SK-N-SH (cell line): ENCODE data around the gene DPEP1. TPM values are rescaled to one million over a fixed set of nuclear protein-coding genes. Genes with fewer than 3 reads are reported as not detected.

Experiments used
- CTCF ChIA-PET: fragments of 300-600, 350-600 bp; formaldehyde crosslinking; extraction: SDS; loops from one replicate; lab custom pipeline; 2021; lab: Yijun Ruan, JAX
- POLR2A ChIA-PET: fragments of 350-600 bp; sonication (Branson Sonifier 250); formaldehyde crosslinking; extraction: SDS; loops from one replicate; lab custom pipeline; 2020; ENCODE audit warnings: antibody characterized with exemption, inconsistent platforms; lab: Yijun Ruan, JAX
- DNase-seq: peaks from one replicate; pipeline ENCODE4 v3.0.0; 2012
- H2AFZ ChIP-seq: fragments of 200-600 bp; sonication (generic); 2 replicates; pipeline ENCODE4 v1.8.1; 2016; ENCODE audit warnings: antibody characterized with exemption, mild to moderate bottlenecking, low read depth
- H3F3A ChIP-seq: fragments of 200-600 bp; sonication (generic); replicated peaks from 2 replicates; pipeline ENCODE3; 2016; ENCODE audit warnings: antibody characterized with exemption, mild to moderate bottlenecking; ENCODE audit not compliant: insufficient read depth
- H3K27ac ChIP-seq, 2 experiments: fragments of 200-500 bp in 1 of 2; fragments of 200-600 bp in 1 of 2; sonication (Bioruptor generic) in 1 of 2; sonication (generic), shearing (Covaris generic) in 1 of 2; 2 replicates each; pipeline versions ENCODE4 v1.5.1 to v1.6.1; 2014 to 2016; ENCODE audit warnings: low read depth in 2 of 2, inconsistent platforms in 1 of 2, low read length in 1 of 2, mild to moderate bottlenecking in 1 of 2, mixed read lengths in 1 of 2
- H3K27me3 ChIP-seq: fragments of 200-600 bp; sonication (generic), shearing (Covaris generic); 2 replicates; pipeline ENCODE4 v1.6.1; 2016; ENCODE audit warnings: mixed run types; ENCODE audit not compliant: insufficient read depth
- H3K36me3 ChIP-seq, 2 experiments: fragments of 200-500 bp in 1 of 2; fragments of 200-600 bp in 1 of 2; sonication (Bioruptor generic) in 1 of 2; sonication (generic) in 1 of 2; replicated peaks in 1 of 2; 2 replicates each; pipeline versions ENCODE3 to v1.5.1; 2014 to 2016; ENCODE audit warnings: low read length in 1 of 2, mild to moderate bottlenecking in 1 of 2; ENCODE audit not compliant: insufficient read depth in 2 of 2, control insufficient read depth in 1 of 2
- H3K4me1 ChIP-seq, 2 experiments: fragments of 200-500 bp in 1 of 2; fragments of 200-600 bp in 1 of 2; sonication (Bioruptor generic) in 1 of 2; sonication (generic), shearing (Covaris generic) in 1 of 2; 2 replicates each; pipeline versions ENCODE4 v1.5.1 to v1.6.1; 2014 to 2016; ENCODE audit warnings: low read depth in 1 of 2, low read length in 1 of 2, mixed run types in 1 of 2; ENCODE audit not compliant: insufficient read depth in 2 of 2, control insufficient read depth in 1 of 2
- H3K4me2 ChIP-seq: fragments of 200-600 bp; sonication (generic), shearing (Covaris generic); 2 replicates; pipeline ENCODE4 v1.6.1; 2017; ENCODE audit warnings: mixed run types
- H3K4me3 ChIP-seq, 2 experiments: fragments of 200-500 bp in 1 of 2; fragments of 200-600 bp in 1 of 2; sonication (Bioruptor generic) in 1 of 2; sonication (generic), shearing (Covaris generic) in 1 of 2; 2 replicates each; pipeline versions ENCODE4 v1.5.1 to v1.8.1; 2014 to 2016; ENCODE audit warnings: low read depth in 2 of 2, inconsistent platforms in 1 of 2, low read length in 1 of 2, mild to moderate bottlenecking in 1 of 2, mixed read lengths in 1 of 2, moderate library complexity in 1 of 2
- H3K79me2 ChIP-seq: fragments of 200-600 bp; sonication (generic); 2 replicates; pipeline ENCODE4 v1.8.1; 2017; ENCODE audit warnings: mild to moderate bottlenecking; ENCODE audit not compliant: insufficient read depth
- H3K9ac ChIP-seq: fragments of 200-600 bp; sonication (generic); 2 replicates; pipeline ENCODE4 v1.6.1; 2017; ENCODE audit warnings: mixed run types
- H3K9me2 ChIP-seq: fragments of 200-600 bp; sonication (generic); 2 replicates; pipeline ENCODE4 v1.6.1; 2017; ENCODE audit warnings: mixed run types
- H3K9me3 ChIP-seq: fragments of 200-600 bp; sonication (generic); 2 replicates; pipeline ENCODE4 v1.6.1; 2017; ENCODE audit warnings: mixed run types, mild to moderate bottlenecking, moderate library complexity
- H4K20me1 ChIP-seq: fragments of 200-600 bp; sonication (generic); 2 replicates; pipeline ENCODE4 v1.6.1; 2017; ENCODE audit warnings: mild to moderate bottlenecking, mixed run types; ENCODE audit not compliant: insufficient read depth
- CHD2 ChIP-seq: fragments of 150-350 bp; IDR thresholded peaks from 2 replicates; pipeline ENCODE4 v1.6.1; 2018; ENCODE audit warnings: low read length; ENCODE audit not compliant: partially characterized antibody
- EZH2phosphoT487 ChIP-seq: fragments of 200-600 bp; sonication (generic); IDR thresholded peaks from 2 replicates; pipeline ENCODE4 v1.6.1; 2017; ENCODE audit warnings: low read depth, mixed run types, mild to moderate bottlenecking, antibody characterized with exemption, moderate library complexity, borderline replicate concordance
- FOSL2 ChIP-seq: IDR thresholded peaks from 2 replicates; pipeline ENCODE4 v1.4.0; 2012; ENCODE audit warnings: low read depth, mild to moderate bottlenecking, moderate library complexity, borderline replicate concordance
- GATA2 ChIP-seq: sonication (generic); formaldehyde crosslinking; IDR thresholded peaks from 2 replicates; pipeline ENCODE4 v1.5.0; 2020; ENCODE audit warnings: mild to moderate bottlenecking, missing genetic modification reagents
- NFIC ChIP-seq: IDR thresholded peaks from 2 replicates; pipeline ENCODE4 v1.4.0; 2012; ENCODE audit warnings: borderline replicate concordance
- POLR2AphosphoS5 ChIP-seq: IDR thresholded peaks from 2 replicates; pipeline ENCODE4 v1.6.1; 2012; ENCODE audit warnings: low read depth, low read length
- RAD21 ChIP-seq: IDR thresholded peaks from 2 replicates; pipeline ENCODE4 v1.6.1; 2012; ENCODE audit warnings: mild to moderate bottlenecking, low read length
- RCOR1 ChIP-seq: fragments of 150-350 bp; IDR thresholded peaks from 2 replicates; pipeline ENCODE4 v1.6.1; 2017; ENCODE audit warnings: antibody characterized with exemption, low read length
- RFX5 ChIP-seq: IDR thresholded peaks from 2 replicates; pipeline ENCODE4 v1.6.1; 2012; ENCODE audit warnings: mild to moderate bottlenecking, improper control_type of control experiment, low read length
- RXRA ChIP-seq: IDR thresholded peaks from 2 replicates; pipeline ENCODE4 v1.4.0; 2012; ENCODE audit warnings: low read depth, mild to moderate bottlenecking, borderline replicate concordance
- SIN3A ChIP-seq: IDR thresholded peaks from 2 replicates; pipeline ENCODE4 v1.6.1; 2012; ENCODE audit warnings: low read depth, mild to moderate bottlenecking, low read length, moderate library complexity, borderline replicate concordance
- SMC3 ChIP-seq: IDR thresholded peaks from 2 replicates; pipeline ENCODE4 v1.6.1; 2012; ENCODE audit warnings: low read depth, low read length, improper control_type of control experiment
- TAF1 ChIP-seq: IDR thresholded peaks from 2 replicates; pipeline ENCODE4 v1.6.1; 2012; ENCODE audit warnings: low read depth, mild to moderate bottlenecking, low read length, moderate library complexity, borderline replicate concordance
- TCF12 ChIP-seq: IDR thresholded peaks from 2 replicates; pipeline ENCODE4 v1.4.0; 2012
- TEAD4 ChIP-seq: IDR thresholded peaks from 2 replicates; pipeline ENCODE4 v1.4.0; 2012; ENCODE audit warnings: mild to moderate bottlenecking, borderline replicate concordance; ENCODE audit not compliant: insufficient read depth
- WGBS: methylation state at CpG from one replicate; pipeline ENCODE4 v1.1.6; 2017; ENCODE audit warnings: low lambda C conversion rate; 5-methylcytosine and 5-hydroxymethylcytosine counted together
- polyA plus RNA-seq, 3 experiments: library from polyadenylated mRNA; depleted of rRNA; stranded (reverse); fragments of >200 nt; gene quantifications; 2 replicates each; pipeline ENCODE4 v1.2.3, GENCODE V29; 2012
- TF ChIP-seq, protein P1 (sequence below): IDR thresholded peaks from 2 replicates; pipeline ENCODE4 v1.4.0; 2012; ENCODE audit warnings: low read depth, borderline replicate concordance
- TF ChIP-seq, protein P2 (sequence below): fragments of 200-600 bp; sonication (generic); IDR thresholded peaks from 2 replicates; pipeline ENCODE4 v1.6.1; 2017; ENCODE audit warnings: antibody characterized with exemption, mild to moderate bottlenecking, moderate library complexity
- TF ChIP-seq, protein P3 (sequence below): fragments of 150-350 bp; IDR thresholded peaks from 2 replicates; pipeline ENCODE4 v1.6.1; 2016; ENCODE audit warnings: mild to moderate bottlenecking, low read depth, low read length
- TF ChIP-seq, protein P4 (sequence below): fragments of 150-350 bp; IDR thresholded peaks from 2 replicates; pipeline ENCODE4 v1.6.1; 2017; ENCODE audit warnings: antibody characterized with exemption, low read length, low read depth, borderline replicate concordance

DPEP1 gene
- polyA plus RNA-seq, 1 of the 3 experiments (the other 2 are of a cell fraction) = 0.05 TPM

DNA sequence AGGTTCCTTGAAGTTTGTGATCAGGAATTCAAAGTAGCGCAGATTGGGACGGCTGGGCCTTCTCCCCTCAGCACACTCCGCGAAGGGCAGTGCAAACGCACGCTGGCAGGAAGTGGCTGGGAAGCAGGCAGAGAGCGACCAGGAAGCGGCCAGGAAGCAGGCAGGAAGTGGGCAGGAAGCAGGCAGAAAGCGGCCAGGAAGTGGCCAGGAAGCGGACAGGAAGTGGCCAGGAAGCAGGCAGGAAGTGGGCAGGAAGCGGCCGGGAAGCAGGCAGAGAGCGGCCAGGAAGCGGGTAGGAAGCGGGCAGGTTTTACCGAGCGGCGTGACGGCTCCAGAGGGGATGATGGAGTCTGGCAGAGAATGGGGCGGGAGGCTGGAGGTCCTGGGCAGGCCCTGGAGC, 3.2 kb downstream of the DPEP1 start:
- no peak for DNase-seq
- WGBS = 88% methylated on average over 20 of the region's 20 CpGs

More for the DNA sequence above, 3.2 kb downstream of the DPEP1 start:
- Histone ChIP-seq H3F3A (peaks cover 6% of the 10 kb centered on the region), H3K9me2 (no peaks in the 10 kb centered on the region), H2AFZ (no peak overlapping the region), H3K27me3 (no peaks in the 10 kb centered on the region), H3K36me3 (no peaks in the 10 kb centered on the region), H3K79me2 (no peaks in the 10 kb centered on the region), H3K9me3 (no peaks in the 10 kb centered on the region), H3K27ac (no peak overlapping the region), H4K20me1 (no peaks in the 10 kb centered on the region), H3K9ac (no peak overlapping the region), H3K4me1 (no peaks in the 10 kb centered on the region; a peak in 1 of 4 replicates), H3K4me2 (no peak overlapping the region), H3K4me3 (no peak overlapping the region)
- no peak for TF ChIP-seq TAF1
- no peak for TF ChIP-seq TCF12
- no peak for TF ChIP-seq EZH2phosphoT487
- TF ChIP-seq FOSL2 = no peak
- no peak for TF ChIP-seq POLR2AphosphoS5
- TF ChIP-seq RAD21 = no peak
- TF ChIP-seq, protein P1, sequence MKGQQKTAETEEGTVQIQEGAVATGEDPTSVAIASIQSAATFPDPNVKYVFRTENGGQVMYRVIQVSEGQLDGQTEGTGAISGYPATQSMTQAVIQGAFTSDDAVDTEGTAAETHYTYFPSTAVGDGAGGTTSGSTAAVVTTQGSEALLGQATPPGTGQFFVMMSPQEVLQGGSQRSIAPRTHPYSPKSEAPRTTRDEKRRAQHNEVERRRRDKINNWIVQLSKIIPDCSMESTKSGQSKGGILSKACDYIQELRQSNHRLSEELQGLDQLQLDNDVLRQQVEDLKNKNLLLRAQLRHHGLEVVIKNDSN = no peak
- TF ChIP-seq TEAD4 = no peak
- no peak for TF ChIP-seq CHD2
- no peak for TF ChIP-seq RCOR1
- no peak for TF ChIP-seq SMC3
- no peak for TF ChIP-seq SIN3A
- no peak for TF ChIP-seq RFX5
- TF ChIP-seq, protein P2, sequence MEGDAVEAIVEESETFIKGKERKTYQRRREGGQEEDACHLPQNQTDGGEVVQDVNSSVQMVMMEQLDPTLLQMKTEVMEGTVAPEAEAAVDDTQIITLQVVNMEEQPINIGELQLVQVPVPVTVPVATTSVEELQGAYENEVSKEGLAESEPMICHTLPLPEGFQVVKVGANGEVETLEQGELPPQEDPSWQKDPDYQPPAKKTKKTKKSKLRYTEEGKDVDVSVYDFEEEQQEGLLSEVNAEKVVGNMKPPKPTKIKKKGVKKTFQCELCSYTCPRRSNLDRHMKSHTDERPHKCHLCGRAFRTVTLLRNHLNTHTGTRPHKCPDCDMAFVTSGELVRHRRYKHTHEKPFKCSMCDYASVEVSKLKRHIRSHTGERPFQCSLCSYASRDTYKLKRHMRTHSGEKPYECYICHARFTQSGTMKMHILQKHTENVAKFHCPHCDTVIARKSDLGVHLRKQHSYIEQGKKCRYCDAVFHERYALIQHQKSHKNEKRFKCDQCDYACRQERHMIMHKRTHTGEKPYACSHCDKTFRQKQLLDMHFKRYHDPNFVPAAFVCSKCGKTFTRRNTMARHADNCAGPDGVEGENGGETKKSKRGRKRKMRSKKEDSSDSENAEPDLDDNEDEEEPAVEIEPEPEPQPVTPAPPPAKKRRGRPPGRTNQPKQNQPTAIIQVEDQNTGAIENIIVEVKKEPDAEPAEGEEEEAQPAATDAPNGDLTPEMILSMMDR = no peak
- TF ChIP-seq, protein P3, sequence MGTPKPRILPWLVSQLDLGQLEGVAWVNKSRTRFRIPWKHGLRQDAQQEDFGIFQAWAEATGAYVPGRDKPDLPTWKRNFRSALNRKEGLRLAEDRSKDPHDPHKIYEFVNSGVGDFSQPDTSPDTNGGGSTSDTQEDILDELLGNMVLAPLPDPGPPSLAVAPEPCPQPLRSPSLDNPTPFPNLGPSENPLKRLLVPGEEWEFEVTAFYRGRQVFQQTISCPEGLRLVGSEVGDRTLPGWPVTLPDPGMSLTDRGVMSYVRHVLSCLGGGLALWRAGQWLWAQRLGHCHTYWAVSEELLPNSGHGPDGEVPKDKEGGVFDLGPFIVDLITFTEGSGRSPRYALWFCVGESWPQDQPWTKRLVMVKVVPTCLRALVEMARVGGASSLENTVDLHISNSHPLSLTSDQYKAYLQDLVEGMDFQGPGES = no peak
- TF ChIP-seq, protein P4, sequence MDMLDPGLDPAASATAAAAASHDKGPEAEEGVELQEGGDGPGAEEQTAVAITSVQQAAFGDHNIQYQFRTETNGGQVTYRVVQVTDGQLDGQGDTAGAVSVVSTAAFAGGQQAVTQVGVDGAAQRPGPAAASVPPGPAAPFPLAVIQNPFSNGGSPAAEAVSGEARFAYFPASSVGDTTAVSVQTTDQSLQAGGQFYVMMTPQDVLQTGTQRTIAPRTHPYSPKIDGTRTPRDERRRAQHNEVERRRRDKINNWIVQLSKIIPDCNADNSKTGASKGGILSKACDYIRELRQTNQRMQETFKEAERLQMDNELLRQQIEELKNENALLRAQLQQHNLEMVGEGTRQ = no peak
- no peak for TF ChIP-seq GATA2
- TF ChIP-seq RXRA = no peak
- TF ChIP-seq NFIC = no peak
- ChIA-PET POLR2A (no interaction called here), CTCF (interaction anchor here (2.7 to 3.1 kb wide), 2 partner anchors 16 to 84 kb away, joined by 11 to 20 read pairs; no protein-coding TSS in a partner anchor)
